Measurements from ENCODE around the gene NXPE1. TPM values are rescaled to one million over a fixed set of nuclear protein-coding genes. Genes with fewer than 3 reads are reported as not detected.

The NXPE1 gene
- total RNA-seq, 1 experiment from 2014 or later = not detected

DNA sequence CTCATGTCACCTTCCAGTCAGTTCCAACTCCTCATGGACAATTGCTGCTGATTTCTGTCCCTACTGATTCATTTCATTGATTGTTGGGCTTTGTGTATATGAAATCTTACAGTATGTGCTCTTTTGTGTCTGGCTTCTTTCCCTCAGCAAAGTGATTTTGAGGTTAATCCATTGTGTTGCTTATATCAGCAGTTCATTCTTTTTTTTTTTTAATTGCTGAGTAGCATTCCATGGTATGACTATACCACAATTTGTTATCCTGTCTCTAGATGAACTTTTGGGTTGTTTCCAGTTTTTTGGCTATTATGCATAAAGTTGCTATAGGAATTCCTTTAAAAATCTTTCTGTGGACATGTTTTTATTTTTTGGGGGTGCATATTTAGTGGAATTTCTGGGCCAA lies 59.9 kb downstream of the NXPE1 start:
- Histone ChIP-seq H3K27me3 (ENCODE audit: insufficient read depth, low read length) (no peaks in the 10 kb centered on the region), H3K4ac (ENCODE audit: low read depth, low read length) (no peak overlapping the region), H2BK120ac (ENCODE audit: low read depth, low read length, poor library complexity, severe bottlenecking) (no peak overlapping the region), H3K79me1 (ENCODE audit: insufficient read depth, low read depth, low read length, poor library complexity, severe bottlenecking) (no peaks in the 10 kb centered on the region), H3K27ac (ENCODE audit: insufficient read length, low read depth, low read length) (no peak overlapping the region), H2BK20ac (ENCODE audit: low read depth, low read length, poor library complexity, severe bottlenecking) (no peak overlapping the region), H3K4me1 (ENCODE audit: insufficient read depth, low read length) (no peaks in the 10 kb centered on the region), H3K9me3 (ENCODE audit: control insufficient read depth, low read depth, low read length) (no peaks in the 10 kb centered on the region), H4K5ac (ENCODE audit: insufficient read length, low read depth, low read length) (no peak overlapping the region), H3K18ac (ENCODE audit: insufficient read length, low read depth, low read length) (no peak overlapping the region), H4K8ac (replicated peaks; ENCODE audit: insufficient read length, low read depth, low read length) (no peak overlapping the region), H2BK15ac (ENCODE audit: low read depth, low read length) (no peak overlapping the region), H4K91ac (ENCODE audit: insufficient read length, low read depth, low read length) (no peak overlapping the region), H3K9ac (ENCODE audit: extremely low read depth, insufficient read length, low read length) (no peak overlapping the region), H2BK5ac (ENCODE audit: insufficient read length, low read length) (no peak overlapping the region), H2AFZ (ENCODE audit: low read length) (no peak overlapping the region), H3K4me2 (ENCODE audit: insufficient read depth, insufficient read length, low read length) (no peak overlapping the region), H3K23me2 (ENCODE audit: insufficient read length, low read depth, low read length, poor library complexity, severe bottlenecking) (no peaks in the 10 kb centered on the region), H3K14ac (ENCODE audit: insufficient read depth, low read length) (no peak overlapping the region), H2BK12ac (ENCODE audit: insufficient read length, low read depth, low read length) (no peak overlapping the region), H3T11ph (ENCODE audit: low read length) (no peak overlapping the region), H4K20me1 (ENCODE audit: control insufficient read depth, insufficient read depth, insufficient read length) (no peaks in the 10 kb centered on the region), H3K23ac (ENCODE audit: insufficient read length, low read depth, low read length) (no peak overlapping the region), H3K56ac (ENCODE audit: insufficient read length, low read depth, low read length) (no peak overlapping the region), H2AK5ac (ENCODE audit: insufficient read length, low read length) (no peak overlapping the region), H3K79me2 (ENCODE audit: insufficient read depth, low read length) (no peaks in the 10 kb centered on the region)
- no peaks in the 10 kb centered on the region for H3K27me3 Mint-ChIP-seq (ENCODE audit: low read depth)
- no peak overlapping the region for H3K4me3 Mint-ChIP-seq
- H3K4me1 Mint-ChIP-seq = no peaks in the 10 kb centered on the region
- TF ChIP-seq, protein P1, sequence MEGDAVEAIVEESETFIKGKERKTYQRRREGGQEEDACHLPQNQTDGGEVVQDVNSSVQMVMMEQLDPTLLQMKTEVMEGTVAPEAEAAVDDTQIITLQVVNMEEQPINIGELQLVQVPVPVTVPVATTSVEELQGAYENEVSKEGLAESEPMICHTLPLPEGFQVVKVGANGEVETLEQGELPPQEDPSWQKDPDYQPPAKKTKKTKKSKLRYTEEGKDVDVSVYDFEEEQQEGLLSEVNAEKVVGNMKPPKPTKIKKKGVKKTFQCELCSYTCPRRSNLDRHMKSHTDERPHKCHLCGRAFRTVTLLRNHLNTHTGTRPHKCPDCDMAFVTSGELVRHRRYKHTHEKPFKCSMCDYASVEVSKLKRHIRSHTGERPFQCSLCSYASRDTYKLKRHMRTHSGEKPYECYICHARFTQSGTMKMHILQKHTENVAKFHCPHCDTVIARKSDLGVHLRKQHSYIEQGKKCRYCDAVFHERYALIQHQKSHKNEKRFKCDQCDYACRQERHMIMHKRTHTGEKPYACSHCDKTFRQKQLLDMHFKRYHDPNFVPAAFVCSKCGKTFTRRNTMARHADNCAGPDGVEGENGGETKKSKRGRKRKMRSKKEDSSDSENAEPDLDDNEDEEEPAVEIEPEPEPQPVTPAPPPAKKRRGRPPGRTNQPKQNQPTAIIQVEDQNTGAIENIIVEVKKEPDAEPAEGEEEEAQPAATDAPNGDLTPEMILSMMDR (conservative IDR thresholded peaks at IDR 0.05) = no peak
- no peaks in the 10 kb centered on the region; a peak in 1 of 5 replicates for H3K9me3 Mint-ChIP-seq
- DNase-seq = no peak
- no peak overlapping the region for H3K27ac Mint-ChIP-seq
- H3K36me3 Mint-ChIP-seq (ENCODE audit: insufficient read depth in 1 of 3, low read depth in 3 of 3) = no peaks in the 10 kb centered on the region; a peak in 2 of 7 replicates
